Fibroblast of skin of right biceps (primary cell): ENCODE measurements around the gene SORL1.

ENCODE experiments used
- DNase-seq: peaks from one replicate; pipeline ENCODE4 v3.0.0-alpha.2; 2013

SORL1 gene

DNA sequence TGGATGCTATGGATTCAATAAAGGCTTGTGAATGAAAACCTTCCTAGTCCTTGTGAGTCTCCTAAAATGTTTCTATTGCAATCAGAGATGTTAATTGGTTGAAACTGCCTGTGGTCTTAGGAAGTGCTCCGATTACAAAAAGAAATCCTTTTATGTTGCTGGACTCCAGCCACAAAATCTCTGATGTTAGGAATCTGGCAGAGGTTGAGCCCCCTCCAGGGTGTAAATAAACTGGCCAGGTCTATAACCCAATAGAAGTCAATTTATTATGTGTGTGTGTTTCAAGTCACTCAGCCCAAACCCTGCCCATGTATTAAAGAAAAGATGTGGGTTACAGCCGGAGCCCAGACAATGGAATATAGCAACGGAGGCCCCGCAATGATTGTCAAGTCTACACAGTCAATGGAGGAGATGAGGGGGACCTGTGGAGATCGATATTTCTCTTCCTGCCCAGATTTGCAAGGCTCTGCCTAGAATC lies 218.7 kb downstream of the SORL1 start:
- DNase-seq = no peak

DNA sequence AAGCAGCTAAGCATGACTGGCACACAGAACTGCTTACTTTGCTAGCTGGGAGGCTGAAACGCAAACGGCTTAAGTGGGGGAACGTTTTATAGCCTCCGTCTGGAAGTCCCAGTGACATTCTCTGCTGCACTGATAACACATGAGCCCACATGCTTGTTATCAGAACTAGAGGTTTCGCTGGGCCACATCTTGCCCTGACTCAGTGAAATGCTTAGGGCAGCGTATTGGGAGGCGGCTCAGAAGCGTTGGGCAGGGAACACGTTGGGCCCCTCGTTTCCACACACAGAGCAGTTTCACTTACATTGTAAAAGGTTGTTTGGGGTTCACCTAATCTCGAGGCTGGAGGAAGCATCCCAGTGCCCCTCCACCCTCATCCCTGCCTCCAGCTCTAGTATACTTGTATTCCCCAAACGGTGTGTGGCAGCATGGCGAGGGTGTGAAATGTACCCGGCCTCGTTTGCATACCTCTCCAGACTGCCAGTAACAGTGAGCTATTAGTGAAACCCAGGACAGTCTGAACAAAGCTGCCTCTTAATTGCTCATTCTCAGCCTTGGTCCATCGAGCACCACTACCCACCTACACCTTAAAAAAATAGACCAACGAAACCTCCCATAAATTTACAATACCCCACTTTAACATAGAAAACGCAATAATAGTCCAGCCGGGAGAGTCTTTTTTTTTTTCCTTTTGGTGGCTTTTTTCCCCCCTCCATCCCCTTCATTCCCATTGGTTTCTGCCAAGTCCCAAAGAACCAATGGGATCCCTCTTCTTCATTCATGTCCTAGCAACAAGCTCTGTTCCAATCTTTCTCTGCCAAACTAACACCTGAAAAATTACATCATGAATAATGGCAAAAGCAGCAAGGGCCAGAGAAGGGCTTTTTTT lies 219.4 kb downstream of the SORL1 start:
- peak; percentile 30 for DNase-seq

DNA sequence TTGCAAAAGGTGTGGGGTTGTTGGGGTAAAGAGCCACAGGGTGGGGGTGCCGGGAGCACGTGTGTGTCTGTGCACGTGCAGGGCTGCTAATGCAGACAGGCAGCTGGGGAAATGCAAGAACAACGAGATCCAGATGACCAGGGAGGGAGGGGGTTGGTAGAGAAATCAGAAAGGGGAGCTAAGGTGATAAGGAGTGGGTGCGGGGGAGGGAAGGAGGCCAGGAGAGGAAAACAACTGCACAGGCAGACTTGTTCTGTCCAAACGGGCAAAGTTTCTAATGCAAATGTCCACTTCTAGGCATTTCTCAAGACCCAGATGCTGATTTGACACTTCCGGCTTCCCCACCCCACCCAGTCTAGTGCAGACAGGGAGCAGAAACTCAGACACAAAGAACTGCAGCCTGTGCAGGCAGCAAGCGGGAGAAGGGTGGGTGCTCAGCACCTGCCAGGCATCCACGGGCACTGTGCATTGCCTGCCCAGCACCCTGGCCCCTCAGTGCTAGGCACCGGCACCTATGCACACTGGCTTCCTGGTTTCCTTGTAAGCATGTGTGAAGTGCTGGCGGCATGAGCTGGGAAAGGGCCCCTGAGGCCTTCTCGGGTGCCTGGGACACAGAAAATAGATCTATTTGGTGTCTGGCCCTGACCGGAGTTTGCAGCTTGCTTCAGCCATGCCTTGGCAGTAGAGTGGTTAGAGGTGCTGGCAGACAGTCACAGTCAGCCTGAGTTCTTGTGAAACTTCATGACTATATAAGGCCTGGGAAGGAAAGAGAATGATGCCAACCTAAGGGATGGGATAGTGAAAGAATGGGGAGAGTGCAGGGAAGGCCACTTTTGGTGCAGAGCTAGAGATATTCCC lies 220.7 kb downstream of the SORL1 start:
- DNase-seq = no peak

DNA sequence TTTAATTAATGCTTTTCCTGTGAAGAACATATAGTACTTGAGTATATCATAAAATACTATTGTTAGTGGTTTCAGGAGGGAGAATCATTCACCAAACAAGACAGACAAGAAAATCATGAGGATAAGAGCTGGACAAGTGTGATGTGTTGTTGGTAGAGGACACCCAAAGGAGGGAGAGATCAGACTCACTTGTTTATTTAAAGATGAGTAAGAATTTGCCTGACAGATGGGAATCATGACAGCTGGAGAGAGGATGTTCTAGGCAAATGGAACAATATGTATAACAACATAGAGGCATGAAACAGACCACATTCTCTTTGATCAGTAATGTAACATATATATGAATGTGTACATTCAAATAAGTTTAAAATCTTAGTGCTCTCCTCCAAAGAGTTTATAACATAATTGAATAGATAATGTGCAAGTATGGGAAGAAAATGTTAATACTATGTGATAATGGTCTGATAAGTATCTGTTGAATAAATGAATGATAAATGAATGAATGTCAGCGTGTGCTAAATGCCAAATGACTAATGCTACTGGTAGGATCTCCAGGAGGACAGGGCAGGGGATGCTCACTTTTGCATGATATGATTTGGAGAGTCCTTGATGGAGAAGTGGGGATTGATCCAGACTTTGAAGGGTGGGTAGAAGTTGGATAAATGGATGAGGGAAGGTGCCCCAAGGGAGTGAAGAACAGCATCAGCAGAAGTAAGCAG lies 229.6 kb downstream of the SORL1 start:
- DNase-seq = no peak
